ENCODE measurements around the gene ME3. TPM values are rescaled to one million over a fixed set of nuclear protein-coding genes. Genes with fewer than 3 reads are reported as not detected.

ME3 gene
- total RNA-seq, 6 experiments from 2014 or later: 1.9 to 8.5 (median 4.6) TPM

DNA sequence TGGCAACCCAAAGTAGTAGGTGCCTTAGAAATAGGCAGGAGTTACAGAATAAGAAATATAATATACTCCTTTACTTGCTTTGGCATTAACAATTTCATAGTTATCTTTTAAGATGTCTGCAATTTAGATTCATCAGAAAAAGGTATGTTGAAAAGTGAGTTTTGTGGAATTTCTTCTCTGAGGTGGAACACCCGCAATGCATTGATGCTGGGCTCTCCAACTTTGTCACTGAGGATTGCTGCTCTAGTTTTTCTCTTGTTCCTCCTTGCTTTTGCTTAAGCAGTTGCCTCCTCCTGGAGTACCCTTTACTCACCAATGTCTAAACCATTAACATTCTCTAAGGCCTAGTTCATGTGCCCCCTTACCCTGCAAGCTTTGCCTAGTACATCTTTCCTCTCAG lies 14.1 kb upstream of the ME3 start:
- ATAC-seq (no peak), DNase-seq (no peak)
- no peaks in the 10 kb centered on the region for H3K36me3 ChIP-seq
- no peak overlapping the region for H3K27ac ChIP-seq
- H3K4me1 ChIP-seq: no peaks in the 10 kb centered on the region
- intact Hi-C loops (cut with DNase I): no loop called here
- no peaks in the 10 kb centered on the region for H3K27me3 ChIP-seq
- WGBS (ENCODE audit: insufficient coverage, low coverage, low lambda C conversion rate, missing lambda C conversion rate): 100% methylated on average over 1 of the region's 1 CpG
- TF ChIP-seq, protein P1, sequence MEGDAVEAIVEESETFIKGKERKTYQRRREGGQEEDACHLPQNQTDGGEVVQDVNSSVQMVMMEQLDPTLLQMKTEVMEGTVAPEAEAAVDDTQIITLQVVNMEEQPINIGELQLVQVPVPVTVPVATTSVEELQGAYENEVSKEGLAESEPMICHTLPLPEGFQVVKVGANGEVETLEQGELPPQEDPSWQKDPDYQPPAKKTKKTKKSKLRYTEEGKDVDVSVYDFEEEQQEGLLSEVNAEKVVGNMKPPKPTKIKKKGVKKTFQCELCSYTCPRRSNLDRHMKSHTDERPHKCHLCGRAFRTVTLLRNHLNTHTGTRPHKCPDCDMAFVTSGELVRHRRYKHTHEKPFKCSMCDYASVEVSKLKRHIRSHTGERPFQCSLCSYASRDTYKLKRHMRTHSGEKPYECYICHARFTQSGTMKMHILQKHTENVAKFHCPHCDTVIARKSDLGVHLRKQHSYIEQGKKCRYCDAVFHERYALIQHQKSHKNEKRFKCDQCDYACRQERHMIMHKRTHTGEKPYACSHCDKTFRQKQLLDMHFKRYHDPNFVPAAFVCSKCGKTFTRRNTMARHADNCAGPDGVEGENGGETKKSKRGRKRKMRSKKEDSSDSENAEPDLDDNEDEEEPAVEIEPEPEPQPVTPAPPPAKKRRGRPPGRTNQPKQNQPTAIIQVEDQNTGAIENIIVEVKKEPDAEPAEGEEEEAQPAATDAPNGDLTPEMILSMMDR (IDR thresholded peaks at IDR 0.05): no peak
- no peak for TF ChIP-seq POLR2A (IDR thresholded peaks at IDR 0.05)
- H3K4me3 ChIP-seq: no peak overlapping the region
- H3K9me3 ChIP-seq: no peaks in the 10 kb centered on the region

DNA sequence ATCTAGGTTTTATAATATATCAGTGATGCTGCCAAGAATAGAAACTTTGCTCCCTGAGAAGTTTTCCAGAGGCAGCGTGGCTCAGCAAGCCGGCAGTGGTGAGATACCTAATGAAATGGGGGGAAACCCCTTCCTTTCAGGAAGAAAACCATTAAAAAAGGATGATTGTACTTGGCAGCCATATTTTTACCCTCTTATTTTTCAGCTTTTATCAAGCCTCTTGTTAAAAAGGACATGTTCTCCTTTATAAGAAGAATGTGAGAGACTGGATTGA lies 9.0 kb upstream of the ME3 start:
- no peak for ATAC-seq

DNA sequence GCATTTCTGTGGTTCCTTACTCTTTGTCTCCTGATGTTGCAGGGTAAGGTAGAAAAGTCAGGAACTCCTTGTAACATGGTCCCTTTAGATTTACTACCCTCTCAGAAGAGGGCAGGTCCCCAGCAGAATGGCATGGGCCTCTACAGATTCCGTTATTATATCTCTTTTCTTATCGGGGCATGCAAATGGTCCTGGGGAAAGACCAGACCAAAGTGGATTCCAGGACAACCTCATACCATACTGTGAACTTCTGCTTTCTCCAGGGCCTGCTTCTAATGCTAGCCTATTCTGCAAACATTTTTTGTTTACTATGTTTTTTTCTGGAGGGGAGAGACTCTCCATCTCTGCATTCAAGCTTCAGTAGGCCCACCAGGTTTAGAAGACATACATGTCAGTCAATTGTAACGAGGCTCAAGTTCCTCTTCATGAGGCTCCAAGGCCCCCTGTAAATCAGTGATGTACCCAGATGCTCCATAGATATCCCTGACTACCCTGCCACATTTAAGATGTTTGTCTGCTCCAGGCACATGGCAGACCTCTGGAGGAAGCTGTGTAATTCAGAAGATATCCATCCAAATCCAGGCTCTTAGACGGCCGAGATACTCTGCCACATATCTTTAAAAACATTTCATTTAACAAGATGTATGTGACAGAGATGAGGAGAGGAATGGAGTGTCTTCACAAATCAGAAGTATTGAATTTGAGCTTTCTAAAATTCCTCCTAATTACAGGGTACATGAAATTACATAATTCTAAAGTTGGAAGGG lies 8.5 kb upstream of the ME3 start:
- WGBS (ENCODE audit: insufficient coverage, low coverage, low lambda C conversion rate, missing lambda C conversion rate): 78% methylated on average over 5 of the region's 5 CpGs
- no peak for ATAC-seq
- Histone ChIP-seq H3K4me1 (no peaks in the 10 kb centered on the region), H3K27me3 (no peaks in the 10 kb centered on the region), H3K9me3 (no peaks in the 10 kb centered on the region), H3K27ac (no peak overlapping the region), H3K4me3 (no peak overlapping the region), H3K36me3 (no peaks in the 10 kb centered on the region)
- intact Hi-C loops (cut with DNase I): no loop called here
- TF ChIP-seq POLR2A (IDR thresholded peaks at IDR 0.05): no peak
- TF ChIP-seq, protein P1 (IDR thresholded peaks at IDR 0.05): no peak
- no peak for DNase-seq

More for the DNA sequence above, 9.0 kb upstream of the ME3 start:
- no peaks in the 10 kb centered on the region for H3K9me3 ChIP-seq
- TF ChIP-seq, protein P1 (IDR thresholded peaks at IDR 0.05): no peak
- H3K36me3 ChIP-seq: no peaks in the 10 kb centered on the region
- H3K27me3 ChIP-seq: no peaks in the 10 kb centered on the region
- H3K27ac ChIP-seq: no peak overlapping the region
- H3K4me3 ChIP-seq: no peak overlapping the region
- H3K4me1 ChIP-seq: no peaks in the 10 kb centered on the region
- no peak for DNase-seq
- 68% methylated on average over 2 of the region's 2 CpGs for WGBS (ENCODE audit: insufficient coverage, low coverage, low lambda C conversion rate, missing lambda C conversion rate)
- intact Hi-C loops (cut with DNase I): no loop called here

DNA sequence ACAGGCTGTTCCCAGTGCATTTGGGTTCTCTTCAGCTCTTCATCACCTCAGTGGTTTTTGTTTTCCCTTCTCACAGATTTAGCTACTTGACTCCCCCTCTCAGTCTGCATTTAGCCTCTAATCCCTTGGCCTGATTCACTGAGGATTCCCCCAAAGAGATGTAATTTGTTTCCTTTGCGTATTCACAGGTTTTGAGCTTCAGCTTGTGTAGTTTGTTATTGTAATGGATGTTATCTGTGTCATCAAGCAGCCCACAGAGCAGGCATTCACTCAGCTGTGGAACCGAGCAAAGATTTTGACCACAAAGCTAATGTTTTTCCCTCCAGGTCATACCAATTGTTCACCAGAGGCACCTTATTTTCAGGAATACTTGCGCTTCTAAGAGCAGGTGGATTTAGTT lies 6.4 kb upstream of the ME3 start:
- DNase-seq: no peak
- H3K4me3 ChIP-seq: no peak overlapping the region
- TF ChIP-seq, protein P1 (IDR thresholded peaks at IDR 0.05): no peak
- no peak for TF ChIP-seq POLR2A (IDR thresholded peaks at IDR 0.05)
- H3K4me1 ChIP-seq: peaks cover 0 to under 1% (median 0%) of the 10 kb centered on the region in 4 donors
- ATAC-seq: no peak
- 87% methylated on average over 3 of the region's 3 CpGs for WGBS (ENCODE audit: insufficient coverage, low coverage, low lambda C conversion rate, missing lambda C conversion rate)
- H3K9me3 ChIP-seq: no peaks in the 10 kb centered on the region
- intact Hi-C loops (cut with DNase I): no loop called here
- no peaks in the 10 kb centered on the region for H3K27me3 ChIP-seq
- H3K27ac ChIP-seq: no peak overlapping the region
- no peaks in the 10 kb centered on the region for H3K36me3 ChIP-seq

Measured in right lobe of liver (tissue), 6 donors.